SU-DHL-6 (cell line): ENCODE measurements around the gene DLG2.

Experiments used
- H2AFZ ChIP-seq: fragments of 200-600 bp; sonication (generic); 2 replicates; pipeline ENCODE4 v1.6.1; 2014; ENCODE audit warnings: low read depth, mild to moderate bottlenecking, moderate library complexity, mixed read lengths, antibody characterized with exemption, low read length; ENCODE audit not compliant: severe bottlenecking
- H3F3A ChIP-seq: fragments of 200-600 bp; shearing (Covaris generic); 2 replicates; pipeline ENCODE4 v1.6.0; 2016; ENCODE audit warnings: antibody characterized with exemption, mild to moderate bottlenecking; ENCODE audit not compliant: insufficient read depth
- H3K27ac ChIP-seq: fragments of 200-600 bp; sonication (generic); 2 replicates; pipeline ENCODE4 v1.5.1; 2016; ENCODE audit warnings: low read depth, mild to moderate bottlenecking, low read length, moderate library complexity, mixed read lengths
- H3K27me3 ChIP-seq: fragments of 200-600 bp; sonication (generic), shearing (Covaris generic); 2 replicates; pipeline ENCODE4 v1.6.0; 2014; ENCODE audit warnings: mild to moderate bottlenecking, low read length
- H3K36me3 ChIP-seq: fragments of 200-600 bp; sonication (generic); 2 replicates; pipeline ENCODE4 v1.6.1; 2014; ENCODE audit warnings: mild to moderate bottlenecking, low read length, mixed read lengths
- H3K4me2 ChIP-seq: fragments of 300-600, 200-600 bp; shearing (Covaris generic), sonication (generic); 2 replicates; pipeline ENCODE4 v1.6.0; 2014; ENCODE audit warnings: low read length, low read depth, mild to moderate bottlenecking; ENCODE audit not compliant: poor library complexity, severe bottlenecking
- H3K4me3 ChIP-seq: fragments of 200-600 bp; sonication (generic); 2 replicates; pipeline ENCODE4 v1.5.1; 2014; ENCODE audit warnings: antibody characterized with exemption, low read length, mild to moderate bottlenecking, mixed read lengths; ENCODE audit not compliant: insufficient read depth, poor library complexity, severe bottlenecking
- H3K79me2 ChIP-seq: fragments of 200-600 bp; sonication (generic); 2 replicates; pipeline ENCODE4 v1.6.1; 2014; ENCODE audit warnings: mild to moderate bottlenecking, low read length, moderate library complexity; ENCODE audit not compliant: insufficient read depth
- H3K9ac ChIP-seq: fragments of 200-600 bp; sonication (generic); 2 replicates; pipeline ENCODE4 v1.7.0; 2014; ENCODE audit warnings: mild to moderate bottlenecking, low read length
- H3K9me2 ChIP-seq: fragments of 200-600 bp; sonication (generic); replicated peaks from 2 replicates; pipeline ENCODE4 v1.6.1; 2014; ENCODE audit warnings: low read length; ENCODE audit not compliant: insufficient read depth
- H3K9me3 ChIP-seq: fragments of 200-600 bp; sonication (generic); 2 replicates; pipeline ENCODE4 v1.6.1; 2014; ENCODE audit warnings: low read length, mixed read lengths; ENCODE audit not compliant: insufficient read depth
- H4K20me1 ChIP-seq: fragments of 200-600 bp; sonication (generic); 2 replicates; pipeline ENCODE4 v1.6.1; 2014; ENCODE audit warnings: low read depth, mild to moderate bottlenecking, antibody characterized with exemption, low read length, moderate library complexity, mixed read lengths
- CTCF ChIP-seq: fragments of 200-600 bp; sonication (generic); IDR thresholded peaks from one replicate; pipeline ENCODE4 v1.5.1; 2017; ENCODE audit warnings: antibody characterized with exemption, mild to moderate bottlenecking, low read length, moderate library complexity; ENCODE audit not compliant: insufficient read depth, poor library complexity, severe bottlenecking
- EZH2phosphoT487 ChIP-seq: fragments of 200-600 bp; sonication (generic), shearing (Covaris generic); conservative IDR thresholded peaks from 2 replicates; pipeline ENCODE4 v1.6.1; 2018; ENCODE audit warnings: mild to moderate bottlenecking, antibody characterized with exemption, low read length, moderate library complexity, mixed read lengths

DLG2 gene

DNA sequence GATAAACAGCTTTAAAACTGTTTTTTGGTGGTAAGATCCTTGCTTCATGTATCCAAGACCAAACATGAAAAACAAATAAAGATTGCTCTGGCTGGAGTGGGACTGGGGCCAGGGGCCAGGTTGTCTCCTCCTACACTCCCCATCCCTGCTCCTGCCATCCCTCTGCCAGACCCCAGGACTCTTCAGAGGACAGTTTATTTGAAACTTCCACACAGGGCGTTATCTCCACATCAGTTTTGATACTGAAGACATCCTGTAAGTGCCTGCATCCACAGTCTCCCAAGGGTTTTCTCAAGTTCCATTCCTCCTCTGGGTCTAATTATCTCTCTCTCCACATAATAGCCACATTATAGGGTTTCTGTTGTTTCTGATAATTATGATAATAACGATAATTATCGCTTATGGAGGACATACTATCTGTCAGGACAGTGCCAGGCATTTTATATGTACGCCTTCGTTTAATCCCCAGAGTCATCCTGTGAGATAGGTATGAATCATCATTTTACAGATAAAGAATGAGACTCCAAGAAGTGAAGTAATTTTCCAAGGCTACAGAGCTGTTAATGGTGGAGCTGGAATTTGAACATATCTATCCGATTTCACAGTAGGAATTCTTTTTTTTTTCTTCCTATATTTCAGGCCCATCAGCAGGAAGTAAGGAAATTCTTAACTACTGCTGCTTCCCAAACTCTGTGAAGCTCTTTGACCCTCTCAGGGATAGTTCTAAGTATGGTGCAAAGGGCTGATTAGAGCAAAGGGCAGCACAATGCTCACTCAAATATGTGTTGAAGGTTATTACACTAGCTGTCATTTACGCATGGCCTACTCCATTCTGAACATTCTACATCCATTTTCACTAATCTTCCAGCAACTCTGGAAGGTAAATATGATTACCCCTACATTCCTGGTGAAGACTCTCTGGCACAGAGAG lies 1852.9 kb downstream of the DLG2 start:
- Histone ChIP-seq H3K9me3 (no peaks in the 10 kb centered on the region), H3K9me2 (no peaks in the 10 kb centered on the region), H3K4me2 (no peak overlapping the region), H3K27me3 (no peaks in the 10 kb centered on the region), H3F3A (no peaks in the 10 kb centered on the region), H3K27ac (no peak overlapping the region), H4K20me1 (no peaks in the 10 kb centered on the region), H3K9ac (no peak overlapping the region), H3K36me3 (no peaks in the 10 kb centered on the region), H2AFZ (no peak overlapping the region), H3K79me2 (no peaks in the 10 kb centered on the region), H3K4me3 (no peak overlapping the region)
- TF ChIP-seq EZH2phosphoT487 (no peak), CTCF (no peak)

DNA sequence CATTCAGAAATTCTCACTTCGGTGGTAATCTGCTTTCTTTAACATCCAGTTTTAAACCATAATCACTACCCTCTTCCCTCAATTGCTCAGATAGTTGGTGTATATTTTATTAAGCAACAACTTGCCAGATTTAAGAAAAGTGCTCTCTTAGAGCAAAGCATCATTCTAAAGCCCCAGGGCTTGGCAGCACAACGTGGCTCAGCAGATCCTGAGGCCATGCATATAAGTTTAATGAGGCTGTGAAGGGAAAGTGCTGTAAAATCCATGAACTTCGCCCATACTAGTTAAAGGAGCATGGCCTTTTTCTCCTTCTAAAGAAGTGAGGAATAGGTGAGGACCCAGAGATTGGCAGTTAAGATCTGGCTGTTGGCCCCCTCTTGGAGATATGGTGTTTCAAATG lies 1858.7 kb downstream of the DLG2 start:
- no peak for TF ChIP-seq EZH2phosphoT487
- TF ChIP-seq CTCF, result no peak
- no peaks in the 10 kb centered on the region for H3K9me2 ChIP-seq

DNA sequence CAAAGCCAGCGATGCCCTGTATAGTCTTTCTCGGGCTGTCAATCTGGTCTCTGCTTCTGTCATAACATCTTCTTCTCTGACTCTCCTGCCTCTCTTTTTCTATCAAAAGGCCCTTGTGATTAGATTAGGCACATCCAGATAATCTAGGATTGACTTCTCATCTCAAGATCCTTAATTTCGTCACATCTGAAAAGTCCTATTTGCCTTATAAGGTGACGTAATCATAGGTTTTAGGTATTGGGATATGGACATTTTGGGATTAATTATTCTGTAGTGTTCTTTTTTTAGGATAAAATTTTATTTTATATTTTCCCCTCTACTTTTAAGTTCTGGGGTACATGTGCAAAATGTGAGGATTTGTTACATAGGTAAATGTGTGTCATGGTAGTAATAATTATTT lies 1860.2 kb downstream of the DLG2 start:
- Histone ChIP-seq H3F3A (no peaks in the 10 kb centered on the region), H3K36me3 (no peaks in the 10 kb centered on the region), H3K4me3 (no peak overlapping the region), H3K9me3 (no peaks in the 10 kb centered on the region), H4K20me1 (no peaks in the 10 kb centered on the region), H3K9me2 (no peaks in the 10 kb centered on the region), H3K27ac (no peak overlapping the region), H3K9ac (no peak overlapping the region), H3K79me2 (no peaks in the 10 kb centered on the region), H3K4me2 (no peak overlapping the region), H2AFZ (no peak overlapping the region), H3K27me3 (no peaks in the 10 kb centered on the region)
- TF ChIP-seq CTCF (no peak), EZH2phosphoT487 (no peak)

More for the DNA sequence above, 1858.7 kb downstream of the DLG2 start:
- H3K79me2 ChIP-seq, result no peaks in the 10 kb centered on the region
- H3K27me3 ChIP-seq, result no peaks in the 10 kb centered on the region
- no peak overlapping the region for H3K27ac ChIP-seq
- no peak overlapping the region for H3K4me2 ChIP-seq
- H2AFZ ChIP-seq, result no peak overlapping the region
- no peak overlapping the region for H3K4me3 ChIP-seq
- H3F3A ChIP-seq, result no peaks in the 10 kb centered on the region
- no peaks in the 10 kb centered on the region for H3K36me3 ChIP-seq
- H4K20me1 ChIP-seq, result no peaks in the 10 kb centered on the region
- H3K9ac ChIP-seq, result no peak overlapping the region
- no peaks in the 10 kb centered on the region for H3K9me3 ChIP-seq
